ENCODE measurements around the gene GPALPP1. TPM values are rescaled to one million over a fixed set of nuclear protein-coding genes. Genes with fewer than 3 reads are reported as not detected.

The GPALPP1 gene
- total RNA-seq, 1 donor from 2014 or later = 18.5 TPM

DNA sequence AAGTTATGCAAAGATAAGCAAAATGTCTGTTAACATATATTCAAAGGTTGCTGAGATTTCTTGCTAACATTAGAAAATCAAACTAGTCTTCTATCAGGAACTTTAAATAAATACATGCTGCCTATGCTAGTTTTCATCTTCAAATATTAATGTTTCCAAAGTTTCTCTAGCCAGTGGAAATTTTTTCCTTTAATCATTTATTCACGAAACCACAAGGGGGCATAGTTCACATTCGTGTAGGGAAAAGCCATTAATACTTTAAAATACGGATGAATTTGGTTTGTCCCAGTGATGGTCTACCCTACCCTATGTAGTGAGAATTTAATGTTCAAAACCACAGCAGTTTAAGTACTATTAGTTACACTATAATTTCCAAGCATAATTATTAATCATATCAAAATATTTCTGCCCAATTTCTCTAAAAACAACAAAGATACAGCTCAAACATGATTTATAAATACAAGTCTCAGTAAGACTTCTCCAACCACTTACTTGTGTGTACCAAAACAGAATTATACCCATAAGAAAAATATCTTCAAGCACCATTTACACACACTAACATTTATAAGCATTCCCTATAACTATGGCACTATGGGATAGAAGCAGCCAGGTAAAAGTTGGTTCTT lies 16.3 kb upstream of the GPALPP1 start:
- Mint-ChIP-seq H3K4me3 (ENCODE audit: unreplicated experiment) (no peak overlapping the region), H3K9me3 (ENCODE audit: unreplicated experiment) (no peaks in the 10 kb centered on the region), H3K27ac (ENCODE audit: unreplicated experiment) (no peak overlapping the region), H3K4me1 (ENCODE audit: low read depth, unreplicated experiment) (peaks cover 3% of the 10 kb centered on the region), H3K36me3 (ENCODE audit: low read depth, unreplicated experiment) (peaks cover 5% of the 10 kb centered on the region), H3K27me3 (ENCODE audit: low read depth, unreplicated experiment) (no peaks in the 10 kb centered on the region)
- no peak overlapping the region for H2AFZ ChIP-seq (ENCODE audit: low read depth, low read length)
- no peak for TF ChIP-seq EZH2 (IDR thresholded peaks at IDR 0.05; ENCODE audit: insufficient read depth, low read length)
- TF ChIP-seq, protein P1, sequence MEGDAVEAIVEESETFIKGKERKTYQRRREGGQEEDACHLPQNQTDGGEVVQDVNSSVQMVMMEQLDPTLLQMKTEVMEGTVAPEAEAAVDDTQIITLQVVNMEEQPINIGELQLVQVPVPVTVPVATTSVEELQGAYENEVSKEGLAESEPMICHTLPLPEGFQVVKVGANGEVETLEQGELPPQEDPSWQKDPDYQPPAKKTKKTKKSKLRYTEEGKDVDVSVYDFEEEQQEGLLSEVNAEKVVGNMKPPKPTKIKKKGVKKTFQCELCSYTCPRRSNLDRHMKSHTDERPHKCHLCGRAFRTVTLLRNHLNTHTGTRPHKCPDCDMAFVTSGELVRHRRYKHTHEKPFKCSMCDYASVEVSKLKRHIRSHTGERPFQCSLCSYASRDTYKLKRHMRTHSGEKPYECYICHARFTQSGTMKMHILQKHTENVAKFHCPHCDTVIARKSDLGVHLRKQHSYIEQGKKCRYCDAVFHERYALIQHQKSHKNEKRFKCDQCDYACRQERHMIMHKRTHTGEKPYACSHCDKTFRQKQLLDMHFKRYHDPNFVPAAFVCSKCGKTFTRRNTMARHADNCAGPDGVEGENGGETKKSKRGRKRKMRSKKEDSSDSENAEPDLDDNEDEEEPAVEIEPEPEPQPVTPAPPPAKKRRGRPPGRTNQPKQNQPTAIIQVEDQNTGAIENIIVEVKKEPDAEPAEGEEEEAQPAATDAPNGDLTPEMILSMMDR (IDR thresholded peaks at IDR 0.05; ENCODE audit: insufficient read depth, low read depth, low read length) = peak; percentile 44
- H3K4me1 ChIP-seq (ENCODE audit: insufficient read depth, low read length) = peaks cover 13% of the 10 kb centered on the region
- H3K4me2 ChIP-seq (ENCODE audit: low read length) = no peak overlapping the region
- H3K79me2 ChIP-seq (ENCODE audit: insufficient read depth, low read length) = peaks cover 10% of the 10 kb centered on the region
- no peak overlapping the region for H3K9ac ChIP-seq (ENCODE audit: low read length)
- no peaks in the 10 kb centered on the region for H3K9me3 ChIP-seq (ENCODE audit: insufficient read depth, low read depth, low read length)
- peaks cover 17% of the 10 kb centered on the region for H3K36me3 ChIP-seq (ENCODE audit: insufficient read depth, low read length)
- H4K20me1 ChIP-seq (ENCODE audit: insufficient read depth, low read length) = no peaks in the 10 kb centered on the region
- H3K27ac ChIP-seq (ENCODE audit: low read depth, low read length) = no peak overlapping the region
- H3K4me3 ChIP-seq (ENCODE audit: insufficient read depth, low read depth, low read length) = no peak overlapping the region
- FAIRE-seq = no peak
- DNase-seq (ENCODE audit: low read depth) = no peak
- H3K27me3 ChIP-seq (ENCODE audit: insufficient read depth, low read length) = no peaks in the 10 kb centered on the region

DNA sequence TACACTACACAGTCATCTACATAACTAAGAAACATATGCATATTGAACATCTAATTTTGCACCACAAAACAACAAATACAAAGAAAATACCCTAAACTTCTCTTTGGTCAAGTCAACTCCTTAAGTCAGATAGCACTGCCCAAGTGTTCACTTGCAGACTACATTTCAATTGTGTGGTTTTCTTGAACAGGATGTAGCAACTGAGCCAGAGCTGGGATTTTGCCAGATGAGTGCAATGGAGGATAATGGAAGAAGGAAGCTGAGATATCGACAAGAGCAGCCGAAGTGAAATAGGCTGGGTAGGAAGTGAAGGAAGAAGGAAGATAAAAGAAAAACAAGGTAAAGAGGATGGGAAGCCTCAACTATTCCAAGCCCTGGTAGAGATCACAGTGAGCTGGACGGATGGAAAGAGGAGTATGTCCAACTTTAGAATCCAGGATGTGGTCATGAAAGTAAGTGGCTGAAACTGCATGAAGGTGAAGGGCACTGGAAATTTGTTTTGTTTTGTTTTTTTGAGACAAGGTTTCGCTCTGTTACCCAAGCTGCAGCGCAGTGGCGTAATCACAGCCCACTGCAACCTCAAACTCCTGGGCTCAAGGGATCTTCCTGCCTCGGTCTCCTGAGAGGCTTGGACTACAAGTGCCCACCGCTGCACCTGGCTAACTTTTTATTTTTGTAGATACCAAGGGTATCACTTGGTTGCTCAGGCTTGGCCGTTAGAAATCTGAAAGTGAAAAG lies 15.1 kb upstream of the GPALPP1 start:
- Histone ChIP-seq H3K27me3 (ENCODE audit: insufficient read depth, low read length) (no peaks in the 10 kb centered on the region), H3K4me3 (ENCODE audit: insufficient read depth, low read depth, low read length) (no peak overlapping the region), H3K9me3 (ENCODE audit: insufficient read depth, low read depth, low read length) (no peaks in the 10 kb centered on the region), H3K4me1 (ENCODE audit: insufficient read depth, low read length) (peaks cover 13% of the 10 kb centered on the region), H3K79me2 (ENCODE audit: insufficient read depth, low read length) (peaks cover 10% of the 10 kb centered on the region), H3K9ac (ENCODE audit: low read length) (no peak overlapping the region), H3K27ac (ENCODE audit: low read depth, low read length) (no peak overlapping the region), H3K4me2 (ENCODE audit: low read length) (peak overlapping the region; percentile 57), H4K20me1 (ENCODE audit: insufficient read depth, low read length) (no peaks in the 10 kb centered on the region), H3K36me3 (ENCODE audit: insufficient read depth, low read length) (peaks cover 29% of the 10 kb centered on the region), H2AFZ (ENCODE audit: low read depth, low read length) (peak overlapping the region; percentile 38)
- H3K36me3 Mint-ChIP-seq (ENCODE audit: low read depth, unreplicated experiment) = peaks cover 5% of the 10 kb centered on the region
- no peaks in the 10 kb centered on the region for H3K9me3 Mint-ChIP-seq (ENCODE audit: unreplicated experiment)
- H3K27ac Mint-ChIP-seq (ENCODE audit: unreplicated experiment) = no peak overlapping the region
- DNase-seq (ENCODE audit: low read depth) (peak; percentile 74), FAIRE-seq (no peak)
- H3K4me1 Mint-ChIP-seq (ENCODE audit: low read depth, unreplicated experiment) = no peaks in the 10 kb centered on the region
- TF ChIP-seq, protein P1 (IDR thresholded peaks at IDR 0.05; ENCODE audit: insufficient read depth, low read depth, low read length) = no peak
- no peak for TF ChIP-seq EZH2 (IDR thresholded peaks at IDR 0.05; ENCODE audit: insufficient read depth, low read length)
- H3K4me3 Mint-ChIP-seq (ENCODE audit: unreplicated experiment) = no peak overlapping the region
- no peaks in the 10 kb centered on the region for H3K27me3 Mint-ChIP-seq (ENCODE audit: low read depth, unreplicated experiment)

DNA sequence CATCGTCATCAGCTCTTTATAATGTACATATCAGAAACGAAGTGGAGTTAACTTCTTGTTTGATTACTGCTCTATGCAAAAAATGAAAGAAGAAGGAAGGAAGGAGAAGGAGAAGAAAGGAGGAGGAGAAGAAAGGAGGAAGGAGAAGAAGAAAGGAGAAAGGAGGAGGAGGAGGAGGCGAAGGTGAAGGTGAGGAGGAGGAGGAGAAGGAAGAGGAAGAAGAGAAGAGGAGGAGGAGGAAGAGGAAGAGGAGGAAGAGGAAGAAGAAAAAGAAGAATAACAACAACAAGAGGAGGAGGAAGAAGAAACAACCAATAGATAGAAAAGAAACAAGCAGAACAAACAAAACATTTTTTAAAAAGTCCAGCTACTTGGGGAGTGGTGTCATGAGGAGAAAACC lies 13.1 kb upstream of the GPALPP1 start:
- no peak overlapping the region for H3K9ac ChIP-seq (ENCODE audit: low read length)
- DNase-seq (ENCODE audit: low read depth) (no peak), FAIRE-seq (no peak)
- H3K4me3 ChIP-seq (ENCODE audit: insufficient read depth, low read depth, low read length) = no peak overlapping the region
- H3K27ac Mint-ChIP-seq (ENCODE audit: unreplicated experiment) = no peak overlapping the region
- H3K36me3 ChIP-seq (ENCODE audit: insufficient read depth, low read length) = peaks cover 35% of the 10 kb centered on the region
- no peak overlapping the region for H2AFZ ChIP-seq (ENCODE audit: low read depth, low read length)
- no peak overlapping the region for H3K4me3 Mint-ChIP-seq (ENCODE audit: unreplicated experiment)
- H3K27me3 ChIP-seq (ENCODE audit: insufficient read depth, low read length) = no peaks in the 10 kb centered on the region
- H3K4me2 ChIP-seq (ENCODE audit: low read length) = no peak overlapping the region
- no peaks in the 10 kb centered on the region for H3K9me3 ChIP-seq (ENCODE audit: insufficient read depth, low read depth, low read length)
- no peaks in the 10 kb centered on the region for H3K9me3 Mint-ChIP-seq (ENCODE audit: unreplicated experiment)
- TF ChIP-seq EZH2 (IDR thresholded peaks at IDR 0.05; ENCODE audit: insufficient read depth, low read length) = no peak
- TF ChIP-seq, protein P1 (IDR thresholded peaks at IDR 0.05; ENCODE audit: insufficient read depth, low read depth, low read length) = no peak
- no peaks in the 10 kb centered on the region for H3K4me1 Mint-ChIP-seq (ENCODE audit: low read depth, unreplicated experiment)
- no peaks in the 10 kb centered on the region for H4K20me1 ChIP-seq (ENCODE audit: insufficient read depth, low read length)
- H3K4me1 ChIP-seq (ENCODE audit: insufficient read depth, low read length) = peaks cover 9% of the 10 kb centered on the region
- peaks cover 7% of the 10 kb centered on the region for H3K79me2 ChIP-seq (ENCODE audit: insufficient read depth, low read length)
- no peak overlapping the region for H3K27ac ChIP-seq (ENCODE audit: low read depth, low read length)
- no peaks in the 10 kb centered on the region for H3K27me3 Mint-ChIP-seq (ENCODE audit: low read depth, unreplicated experiment)
- H3K36me3 Mint-ChIP-seq (ENCODE audit: low read depth, unreplicated experiment) = peaks cover 7% of the 10 kb centered on the region
